Measurements from ENCODE around the gene SLC6A3. TPM values are rescaled to one million over a fixed set of nuclear protein-coding genes. Genes with fewer than 3 reads are reported as not detected.

SLC6A3 gene
- total and polyA plus RNA-seq, 2 of the 13 experiments (the other 11 are each of a cell fraction or from before 2014, with no cell fraction given): 0.01 TPM; not detected in 1

DNA sequence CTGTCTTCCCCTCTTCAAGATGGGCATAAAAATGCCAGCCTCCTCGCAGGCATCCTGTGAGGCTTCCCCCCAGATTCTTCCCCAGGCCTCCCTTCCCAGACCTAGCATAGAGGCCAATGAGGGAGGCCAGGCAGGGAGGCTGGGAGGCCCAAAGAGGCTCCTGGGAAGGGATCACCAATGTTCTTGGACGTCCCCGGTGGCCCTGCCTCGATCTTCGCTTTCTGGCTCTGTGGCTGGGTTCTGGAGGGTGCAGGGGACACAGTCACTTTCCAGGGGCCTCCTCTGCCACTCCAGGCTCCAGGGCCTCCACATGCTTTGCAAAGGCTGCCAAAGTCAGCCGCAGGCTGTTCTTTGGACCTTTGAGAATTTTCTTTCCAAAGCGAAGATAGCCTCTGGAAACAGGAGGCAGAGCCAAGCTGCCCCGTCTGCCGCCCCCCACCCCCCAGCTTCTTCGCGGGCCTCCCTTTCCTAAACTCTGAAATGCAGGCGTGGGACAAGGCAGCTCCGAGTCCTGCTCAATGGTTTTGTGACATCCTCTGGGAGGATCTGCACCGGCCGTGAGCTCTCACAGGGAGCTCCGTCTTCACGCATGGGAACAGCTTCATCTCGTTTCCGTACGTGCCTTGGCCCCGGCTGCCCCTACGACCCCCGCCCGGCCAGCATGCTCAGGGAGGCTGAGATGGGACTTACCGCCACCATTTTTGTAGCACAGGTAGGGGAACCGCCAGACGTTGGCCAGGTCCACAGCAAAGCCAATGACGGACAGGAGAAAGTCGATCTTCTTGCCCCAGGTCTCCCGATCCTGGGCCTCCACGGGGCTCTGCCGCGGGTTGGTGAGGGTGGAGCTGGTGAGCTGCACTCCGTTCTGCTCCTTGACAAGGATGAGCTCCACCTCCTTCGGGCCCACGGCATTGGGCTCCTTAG, 2.8 kb downstream of the SLC6A3 start:
- TF ChIP-seq, protein P1, sequence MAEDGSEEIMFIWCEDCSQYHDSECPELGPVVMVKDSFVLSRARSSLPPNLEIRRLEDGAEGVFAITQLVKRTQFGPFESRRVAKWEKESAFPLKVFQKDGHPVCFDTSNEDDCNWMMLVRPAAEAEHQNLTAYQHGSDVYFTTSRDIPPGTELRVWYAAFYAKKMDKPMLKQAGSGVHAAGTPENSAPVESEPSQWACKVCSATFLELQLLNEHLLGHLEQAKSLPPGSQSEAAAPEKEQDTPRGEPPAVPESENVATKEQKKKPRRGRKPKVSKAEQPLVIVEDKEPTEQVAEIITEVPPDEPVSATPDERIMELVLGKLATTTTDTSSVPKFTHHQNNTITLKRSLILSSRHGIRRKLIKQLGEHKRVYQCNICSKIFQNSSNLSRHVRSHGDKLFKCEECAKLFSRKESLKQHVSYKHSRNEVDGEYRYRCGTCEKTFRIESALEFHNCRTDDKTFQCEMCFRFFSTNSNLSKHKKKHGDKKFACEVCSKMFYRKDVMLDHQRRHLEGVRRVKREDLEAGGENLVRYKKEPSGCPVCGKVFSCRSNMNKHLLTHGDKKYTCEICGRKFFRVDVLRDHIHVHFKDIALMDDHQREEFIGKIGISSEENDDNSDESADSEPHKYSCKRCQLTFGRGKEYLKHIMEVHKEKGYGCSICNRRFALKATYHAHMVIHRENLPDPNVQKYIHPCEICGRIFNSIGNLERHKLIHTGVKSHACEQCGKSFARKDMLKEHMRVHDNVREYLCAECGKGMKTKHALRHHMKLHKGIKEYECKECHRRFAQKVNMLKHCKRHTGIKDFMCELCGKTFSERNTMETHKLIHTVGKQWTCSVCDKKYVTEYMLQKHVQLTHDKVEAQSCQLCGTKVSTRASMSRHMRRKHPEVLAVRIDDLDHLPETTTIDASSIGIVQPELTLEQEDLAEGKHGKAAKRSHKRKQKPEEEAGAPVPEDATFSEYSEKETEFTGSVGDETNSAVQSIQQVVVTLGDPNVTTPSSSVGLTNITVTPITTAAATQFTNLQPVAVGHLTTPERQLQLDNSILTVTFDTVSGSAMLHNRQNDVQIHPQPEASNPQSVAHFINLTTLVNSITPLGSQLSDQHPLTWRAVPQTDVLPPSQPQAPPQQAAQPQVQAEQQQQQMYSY (CRISPR knock-in tag; IDR thresholded peaks at IDR 0.05): no peak
- TF ChIP-seq, protein P2, sequence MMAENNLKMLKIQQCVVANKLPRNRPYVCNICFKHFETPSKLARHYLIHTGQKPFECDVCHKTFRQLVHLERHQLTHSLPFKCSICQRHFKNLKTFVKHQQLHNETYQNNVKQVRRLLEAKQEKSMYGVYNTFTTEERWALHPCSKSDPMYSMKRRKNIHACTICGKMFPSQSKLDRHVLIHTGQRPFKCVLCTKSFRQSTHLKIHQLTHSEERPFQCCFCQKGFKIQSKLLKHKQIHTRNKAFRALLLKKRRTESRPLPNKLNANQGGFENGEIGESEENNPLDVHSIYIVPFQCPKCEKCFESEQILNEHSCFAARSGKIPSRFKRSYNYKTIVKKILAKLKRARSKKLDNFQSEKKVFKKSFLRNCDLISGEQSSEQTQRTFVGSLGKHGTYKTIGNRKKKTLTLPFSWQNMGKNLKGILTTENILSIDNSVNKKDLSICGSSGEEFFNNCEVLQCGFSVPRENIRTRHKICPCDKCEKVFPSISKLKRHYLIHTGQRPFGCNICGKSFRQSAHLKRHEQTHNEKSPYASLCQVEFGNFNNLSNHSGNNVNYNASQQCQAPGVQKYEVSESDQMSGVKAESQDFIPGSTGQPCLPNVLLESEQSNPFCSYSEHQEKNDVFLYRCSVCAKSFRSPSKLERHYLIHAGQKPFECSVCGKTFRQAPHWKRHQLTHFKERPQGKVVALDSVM (CRISPR knock-in tag; IDR thresholded peaks at IDR 0.05): peak; percentile 83
- Histone ChIP-seq H3K27me3 (ENCODE audit: control insufficient read depth in 1 of 2, insufficient read depth in 2 of 2, low read length in 2 of 2) (peaks cover 12 to 61% of the 10 kb centered on the region in 2 experiments; a peak in 4 of 5 replicates), H2AFZ (ENCODE audit: low read length) (no peak overlapping the region), H3K36me3 (replicated peaks in 1 of 2; ENCODE audit: control insufficient read depth in 1 of 2, insufficient read depth in 2 of 2, low read length in 2 of 2) (no peaks in the 10 kb centered on the region), H3K4me3 (replicated peaks in 1 of 3; ENCODE audit: insufficient read depth in 1 of 3, low read depth in 2 of 3, low read length in 3 of 3) (no peak overlapping the region), H4K20me1 (ENCODE audit: insufficient read depth, low read length) (no peaks in the 10 kb centered on the region), H3K9ac (ENCODE audit: insufficient read depth, low read depth, low read length) (no peak overlapping the region), H3K27ac (ENCODE audit: extremely low read length, insufficient read depth, low read length) (no peak overlapping the region), H3K79me2 (ENCODE audit: insufficient read depth, low read length) (no peaks in the 10 kb centered on the region), H3K9me3 (ENCODE audit: low read length) (no peaks in the 10 kb centered on the region), H3K4me2 (ENCODE audit: low read depth, low read length) (no peak overlapping the region), H3K4me1 (ENCODE audit: insufficient read depth, low read length) (peaks cover 4% of the 10 kb centered on the region)
- ATAC-seq: no peak
- POLR2A ChIA-PET: no interaction called here
- FAIRE-seq: no peak
- in situ Hi-C loops (cut with HindIII; ENCODE audit: extremely low pct_ligation_motif_present, low pct_unique_long_range_greater_than_20kb) (no loop called here), intact Hi-C loops (cut with micrococcal nuclease; ENCODE audit: unreplicated experiment) (no loop called here)
- no TSS peak for BruUV-seq (replicated peaks)
- no peak for DNase-seq (ENCODE audit: low spot score)
- CTCF ChIA-PET (ENCODE audit: low intra/inter-chr PET ratio, low total read pairs): no interaction called here
- WGBS (ENCODE audit: low lambda C conversion rate): 30% methylated on average over 18 of the region's 36 CpGs
